Measurements from ENCODE around the gene CAND2.

GRCh38 chr3:12810961-12811360 is 14.5 kb downstream of the CAND2 start:
- no peak for TF ChIP-seq CTCF (IDR thresholded peaks at IDR 0.05)
- TF ChIP-seq POLR2A (IDR thresholded peaks at IDR 0.05): no peak
- TF ChIP-seq EP300 (IDR thresholded peaks at IDR 0.05): no peak
